Fibroblast of pulmonary artery (primary cell): ENCODE measurements around the gene CTAGE4.
"Not testable (repeated sequence)": the region's sequence is repeated elsewhere in the genome, so short reads cannot be mapped to it uniquely, and the experiment has no call there.

ENCODE experiments used
- DNase-seq: peaks from one replicate; pipeline ENCODE4 v3.0.0-alpha.2; 2010; ENCODE audit warnings: low read depth
- H3K4me3 ChIP-seq: replicated peaks from 2 replicates; pipeline ENCODE4 v1.5.1; 2011; ENCODE audit warnings: low read depth, mild to moderate bottlenecking, control low read depth, low read length, moderate library complexity
- TF ChIP-seq, protein P1 (sequence below): IDR thresholded peaks from 2 replicates; pipeline ENCODE4 v1.5.1; 2011; ENCODE audit warnings: mild to moderate bottlenecking, control low read depth, low read length, inconsistent platforms; ENCODE audit errors: missing control alignments

The CTAGE4 gene

DNA sequence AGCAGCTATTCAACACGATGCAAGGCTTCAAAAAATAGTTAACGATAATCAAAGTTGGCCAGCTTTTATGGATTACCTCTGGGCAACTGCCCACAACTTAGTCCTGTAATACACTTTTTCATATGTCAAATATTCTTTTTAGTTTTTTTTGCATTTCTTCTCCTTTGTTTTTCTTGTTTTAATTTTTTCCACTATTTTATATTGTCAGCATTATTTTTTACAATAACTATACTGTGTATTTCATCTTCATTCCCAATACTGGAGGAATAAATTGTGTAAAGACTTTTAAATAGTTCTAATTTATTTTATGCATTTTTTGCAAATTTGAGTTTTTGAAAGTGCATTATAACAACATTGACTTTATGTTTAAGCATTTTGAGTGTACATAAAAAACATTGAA is 18.5 kb upstream of the CTAGE4 start:
- no peak for DNase-seq
- TF ChIP-seq, protein P1, sequence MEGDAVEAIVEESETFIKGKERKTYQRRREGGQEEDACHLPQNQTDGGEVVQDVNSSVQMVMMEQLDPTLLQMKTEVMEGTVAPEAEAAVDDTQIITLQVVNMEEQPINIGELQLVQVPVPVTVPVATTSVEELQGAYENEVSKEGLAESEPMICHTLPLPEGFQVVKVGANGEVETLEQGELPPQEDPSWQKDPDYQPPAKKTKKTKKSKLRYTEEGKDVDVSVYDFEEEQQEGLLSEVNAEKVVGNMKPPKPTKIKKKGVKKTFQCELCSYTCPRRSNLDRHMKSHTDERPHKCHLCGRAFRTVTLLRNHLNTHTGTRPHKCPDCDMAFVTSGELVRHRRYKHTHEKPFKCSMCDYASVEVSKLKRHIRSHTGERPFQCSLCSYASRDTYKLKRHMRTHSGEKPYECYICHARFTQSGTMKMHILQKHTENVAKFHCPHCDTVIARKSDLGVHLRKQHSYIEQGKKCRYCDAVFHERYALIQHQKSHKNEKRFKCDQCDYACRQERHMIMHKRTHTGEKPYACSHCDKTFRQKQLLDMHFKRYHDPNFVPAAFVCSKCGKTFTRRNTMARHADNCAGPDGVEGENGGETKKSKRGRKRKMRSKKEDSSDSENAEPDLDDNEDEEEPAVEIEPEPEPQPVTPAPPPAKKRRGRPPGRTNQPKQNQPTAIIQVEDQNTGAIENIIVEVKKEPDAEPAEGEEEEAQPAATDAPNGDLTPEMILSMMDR: no peak
- H3K4me3 ChIP-seq: no peak overlapping the region

DNA sequence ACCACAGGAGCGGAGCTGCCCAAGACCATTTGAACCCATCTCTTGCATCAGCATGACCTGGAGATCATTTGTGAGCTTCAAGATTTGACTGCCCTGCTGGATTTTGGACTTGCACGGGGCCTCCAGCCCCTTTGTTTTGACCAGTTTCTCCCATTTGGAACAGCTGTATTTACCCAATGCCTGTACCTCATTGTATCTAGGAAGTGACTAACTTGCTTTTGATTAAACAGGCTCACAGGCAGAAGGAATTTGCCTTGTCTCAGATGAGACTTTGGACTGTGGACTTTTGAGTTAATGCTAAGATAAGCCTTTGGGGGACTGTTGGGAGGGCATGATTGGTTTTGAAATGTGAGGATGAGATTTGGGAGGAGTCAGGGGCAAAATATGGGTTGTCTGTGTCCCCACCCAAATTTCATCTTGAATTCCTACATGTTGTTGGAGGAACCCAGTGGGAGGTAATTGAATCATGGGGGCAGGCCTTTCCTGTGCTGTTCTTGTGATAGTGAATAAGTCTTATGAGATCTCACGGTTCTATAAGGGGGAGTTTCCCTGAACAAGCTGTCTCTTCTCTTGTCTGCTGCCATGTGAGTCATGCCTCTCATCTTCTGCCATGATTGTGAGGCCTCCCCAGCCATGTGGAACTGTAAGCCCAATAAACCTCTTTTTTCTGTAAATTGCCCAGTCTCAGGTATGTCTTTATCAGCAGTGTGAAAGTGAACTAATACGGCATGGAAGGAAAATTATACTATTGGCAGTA is 11.5 kb upstream of the CTAGE4 start:
- DNase-seq: peak; percentile 56
- not testable (repeated sequence) for H3K4me3 ChIP-seq

DNA sequence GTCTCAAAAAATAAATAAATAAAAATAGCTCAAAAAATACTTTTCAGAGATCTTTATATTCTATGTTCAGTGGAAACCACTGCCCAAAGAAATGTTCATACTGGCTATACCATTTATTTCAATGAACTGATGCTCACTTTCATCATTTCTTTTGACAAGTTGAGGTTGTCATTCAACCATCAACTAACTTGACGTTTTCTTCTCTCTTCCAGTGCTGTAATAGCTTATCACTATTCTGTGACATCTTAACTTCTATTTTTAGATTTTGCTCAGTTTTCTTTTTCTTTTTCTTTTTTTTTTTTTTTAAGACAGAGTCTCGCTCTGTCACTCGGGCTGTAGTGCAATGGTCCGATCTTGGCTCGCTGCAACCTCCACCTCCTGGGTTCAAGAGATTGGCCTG is 8.7 kb upstream of the CTAGE4 start:
- H3K4me3 ChIP-seq: no peak overlapping the region

DNA sequence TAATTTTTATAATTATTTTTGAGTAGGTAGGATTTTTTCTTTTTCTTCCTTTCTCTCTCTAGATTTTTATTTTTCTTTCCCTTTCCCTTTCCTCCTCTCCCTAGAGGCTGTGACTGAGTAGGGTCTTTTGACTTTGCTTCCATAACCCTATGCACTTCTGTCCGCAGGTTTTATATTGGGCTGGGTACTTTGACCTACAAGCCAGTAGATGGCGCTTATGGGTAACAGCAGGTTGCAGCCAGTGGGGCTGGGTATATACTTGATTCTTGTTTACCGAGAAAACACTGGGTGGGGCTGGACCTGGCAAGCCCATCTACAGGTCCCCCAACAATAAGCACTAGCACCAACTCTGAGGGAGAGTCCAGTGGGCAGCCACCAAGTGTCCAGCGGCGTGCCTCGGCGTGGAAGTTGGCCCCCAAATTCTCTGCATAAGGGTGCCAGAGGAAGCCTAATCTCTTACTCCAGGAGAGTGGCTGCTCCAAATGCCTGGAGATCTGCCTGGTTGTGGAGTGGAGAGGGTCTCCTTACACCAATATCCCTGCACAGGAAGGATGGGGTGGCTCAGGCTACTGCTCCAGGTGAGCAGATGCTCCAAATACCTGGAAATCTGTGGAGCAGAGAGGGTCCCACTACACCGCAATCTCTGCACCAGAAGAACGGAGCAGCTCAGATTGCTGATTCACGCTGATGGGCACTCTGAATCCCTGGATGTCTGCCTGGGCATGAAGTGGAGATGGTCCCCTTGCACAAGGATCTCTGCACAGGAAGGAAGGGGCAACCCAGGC is 4.7 kb upstream of the CTAGE4 start:
- TF ChIP-seq, protein P1: peak; percentile 42
- H3K4me3 ChIP-seq: not testable (repeated sequence)
- DNase-seq: peak; percentile 56

More for the DNA sequence above, 8.7 kb upstream of the CTAGE4 start:
- TF ChIP-seq, protein P1: no peak
- no peak for DNase-seq

DNA sequence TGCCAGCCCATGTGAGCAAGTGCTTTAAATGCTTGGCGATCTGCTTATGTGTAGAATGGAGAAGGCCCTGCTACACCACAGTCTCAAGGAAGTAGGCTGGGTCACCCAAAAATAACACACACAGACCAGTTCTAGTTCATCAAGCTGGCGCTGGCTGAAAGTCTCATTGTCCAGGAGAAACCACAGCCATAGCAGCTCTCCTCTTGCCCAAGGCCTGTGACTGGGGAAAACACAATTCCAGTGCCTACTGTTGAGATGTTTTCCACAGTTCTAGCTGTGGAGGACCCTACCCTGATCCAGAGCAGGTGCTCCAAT is 4.1 kb upstream of the CTAGE4 start:
- not testable (repeated sequence) for DNase-seq, H3K4me3 ChIP-seq

DNA sequence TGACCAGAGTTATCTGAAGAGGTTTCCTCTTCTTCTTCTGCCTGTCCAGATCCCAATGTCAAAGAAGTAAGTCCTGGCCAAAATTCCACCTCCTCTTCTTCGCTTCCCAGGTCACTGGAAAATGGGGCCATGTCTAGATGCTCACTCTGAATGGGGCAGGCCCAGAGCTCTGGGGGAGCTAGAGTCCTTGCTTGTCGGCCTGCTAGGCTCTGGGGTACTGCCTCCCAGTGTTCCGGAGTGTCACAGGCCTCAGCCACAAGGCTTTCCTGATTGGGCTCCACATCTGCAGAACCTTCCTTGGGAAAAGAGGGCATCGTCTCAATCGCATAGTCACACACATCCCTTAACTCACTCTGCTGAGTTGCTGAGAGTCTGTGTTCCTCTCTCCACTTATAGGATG is 4.6 kb downstream of the CTAGE4 start:
- not testable (repeated sequence) for DNase-seq, H3K4me3 ChIP-seq

DNA sequence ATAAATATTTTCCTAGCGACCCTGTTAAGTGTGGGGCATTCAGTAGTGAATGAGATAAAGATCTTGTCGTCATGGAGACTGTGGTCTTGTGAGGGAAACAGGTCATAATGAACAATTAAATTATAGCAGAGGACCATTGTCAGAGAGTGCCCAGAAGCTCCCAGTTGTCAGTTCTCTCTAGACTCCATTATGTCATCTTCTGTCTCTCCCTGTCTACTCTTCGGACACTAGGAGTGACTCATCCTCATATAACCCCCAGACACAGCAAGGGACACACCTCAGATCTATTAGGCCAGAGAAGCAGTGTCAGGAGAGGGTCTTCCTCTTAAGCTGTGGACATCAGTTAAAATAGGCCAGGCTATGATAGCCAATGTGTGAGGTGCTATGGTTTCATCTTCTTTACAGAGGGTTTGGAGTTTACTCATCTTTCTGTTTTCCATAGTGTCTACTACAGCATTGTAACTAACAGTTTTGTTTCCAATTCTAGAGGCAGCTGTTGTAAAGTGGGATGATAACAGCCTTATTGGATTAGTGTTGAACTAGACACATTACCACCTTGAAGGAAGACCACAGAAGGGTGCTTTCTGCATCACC is 5.4 kb downstream of the CTAGE4 start:
- DNase-seq: not testable (repeated sequence)

DNA sequence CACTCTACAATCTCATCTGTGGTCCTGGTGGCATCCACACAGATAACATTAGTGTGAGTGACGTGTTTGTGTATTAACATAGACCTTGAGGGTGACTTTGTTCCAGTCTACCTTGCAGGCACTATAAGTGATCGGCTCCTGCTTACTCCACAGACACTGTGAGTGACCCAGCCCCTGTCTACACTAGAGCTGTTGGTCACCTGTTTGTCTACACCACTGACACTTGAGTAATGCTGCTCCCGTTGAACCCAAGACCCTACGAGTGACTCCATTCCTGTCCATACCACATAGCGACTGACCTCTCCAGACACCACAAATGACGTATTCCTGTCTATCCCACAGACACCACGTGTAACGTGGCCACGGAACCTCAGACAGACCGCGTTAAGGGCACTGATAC is 10.5 kb downstream of the CTAGE4 start:
- DNase-seq, H3K4me3 ChIP-seq: not testable (repeated sequence)

More for the DNA sequence above, 5.4 kb downstream of the CTAGE4 start:
- H3K4me3 ChIP-seq: not testable (repeated sequence)

DNA sequence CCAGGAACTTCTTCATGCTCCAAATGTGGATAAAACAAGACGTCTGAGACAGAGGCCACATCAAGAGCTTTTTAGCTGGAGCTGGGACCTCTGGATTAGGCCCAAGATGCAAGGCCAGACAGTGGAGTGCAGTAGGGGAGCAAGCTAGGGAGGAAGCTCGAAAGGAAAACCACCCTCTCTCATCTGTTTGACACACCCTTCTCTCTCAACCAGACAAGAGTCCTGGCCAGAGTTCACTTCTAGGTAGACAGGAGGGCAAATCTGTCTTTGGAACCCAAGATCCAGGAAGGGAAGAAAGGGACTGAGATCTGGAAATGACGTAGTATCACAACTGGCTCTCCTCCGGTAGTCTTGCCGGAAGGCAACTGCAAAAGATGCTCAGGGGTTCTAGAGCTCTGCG is 11.2 kb downstream of the CTAGE4 start:
- DNase-seq, H3K4me3 ChIP-seq: not testable (repeated sequence)

DNA sequence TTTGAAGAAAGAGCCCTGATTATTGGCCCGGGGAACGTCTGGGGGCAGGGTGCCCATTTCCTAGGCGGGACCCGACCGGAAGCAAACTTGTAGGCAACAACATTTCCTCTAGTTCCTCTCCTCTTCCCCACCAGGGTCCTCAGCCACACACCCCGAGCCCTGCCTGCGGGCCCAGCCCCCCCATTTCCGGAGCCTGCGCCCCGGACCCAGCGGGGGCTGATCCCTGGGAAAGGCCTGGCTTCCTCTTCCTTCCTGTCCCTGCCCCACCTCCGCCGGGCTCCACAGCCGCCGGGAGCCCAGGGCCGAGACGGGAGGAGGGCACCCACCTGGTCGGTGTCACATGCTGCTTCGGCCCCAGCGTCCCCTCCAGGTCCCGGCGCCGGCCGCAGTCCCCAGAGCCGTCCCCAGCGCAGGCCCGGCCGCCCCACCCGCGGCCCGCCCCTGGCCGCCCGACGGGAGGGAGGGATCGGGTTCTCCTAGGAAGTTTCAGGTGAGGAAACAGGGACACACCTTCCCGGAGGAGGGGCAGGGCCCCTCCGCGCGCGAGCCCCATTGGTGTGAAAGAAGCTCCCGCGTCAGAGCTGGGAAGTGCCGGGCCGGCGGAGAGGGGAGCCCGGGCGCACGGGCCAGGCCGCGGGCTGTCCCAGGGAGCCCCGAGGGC is 12.1 kb downstream of the CTAGE4 start, which contains the start of gene ARHGEF35:
ARHGEF35 (minus strand) TSS at position 622 of the 661 bp plus-strand sequence. CDS start 7,450 bp downstream, outside the sequence.
- not testable (repeated sequence) for DNase-seq, H3K4me3 ChIP-seq

DNA sequence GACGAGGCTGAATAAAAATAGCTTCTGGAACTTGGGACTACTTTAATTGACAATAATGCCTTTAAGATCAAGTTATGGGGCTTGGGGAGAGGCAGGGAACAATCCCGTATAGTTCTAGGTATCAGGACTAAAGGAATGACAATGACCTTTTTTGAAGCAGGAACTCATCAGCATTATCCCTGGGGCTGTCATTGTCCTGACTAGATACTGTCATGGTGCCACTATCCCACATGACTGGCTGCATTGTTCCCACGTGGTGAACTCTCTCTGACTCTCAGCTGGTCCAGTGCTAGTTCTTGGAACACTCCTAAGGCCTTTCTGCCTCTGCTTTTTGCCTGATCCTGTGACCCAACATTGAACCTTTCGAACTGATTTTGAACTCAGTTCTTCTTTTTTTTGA is 15.7 kb downstream of the CTAGE4 start:
- not testable (repeated sequence) for H3K4me3 ChIP-seq, DNase-seq

DNA sequence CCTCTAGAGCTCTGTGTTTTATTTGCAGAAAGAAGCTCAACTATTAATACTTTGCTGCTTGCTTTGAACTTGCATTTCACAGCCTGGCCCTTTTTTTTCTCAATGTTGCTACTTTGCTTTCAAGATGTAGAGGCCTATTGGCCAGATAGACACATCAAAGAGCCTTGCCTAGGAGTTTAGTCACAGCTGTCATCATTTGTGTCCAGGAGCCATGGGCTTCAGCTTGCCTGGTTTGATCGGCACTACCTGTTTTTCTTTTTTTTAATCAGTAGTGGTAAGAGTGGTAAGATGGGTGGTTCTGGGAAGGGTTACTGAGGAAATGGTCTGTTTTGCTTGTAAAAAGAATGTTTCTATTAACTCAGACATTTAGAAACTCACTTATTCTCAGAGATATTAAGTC is 18.7 kb downstream of the CTAGE4 start:
- DNase-seq, H3K4me3 ChIP-seq: not testable (repeated sequence)

DNA sequence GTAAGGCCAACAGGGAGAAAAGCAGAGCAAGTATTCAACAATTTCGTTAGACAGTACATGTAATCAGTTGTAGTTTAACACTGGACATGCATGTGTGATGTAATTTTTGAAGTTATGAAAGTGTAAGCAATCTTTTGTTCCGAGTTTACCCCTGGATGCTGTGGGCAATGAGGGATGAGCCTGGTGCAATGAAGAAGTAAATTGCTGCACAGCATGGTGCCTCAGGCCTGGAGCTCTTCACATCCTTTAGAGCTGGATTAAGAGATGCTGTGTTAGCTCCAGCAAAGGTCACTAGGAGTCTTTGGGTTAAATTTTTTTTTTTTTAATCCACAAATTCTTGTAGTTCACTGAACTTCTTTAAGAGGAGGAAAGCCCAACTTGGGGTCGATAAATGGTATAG is 19.8 kb downstream of the CTAGE4 start:
- H3K4me3 ChIP-seq, DNase-seq: not testable (repeated sequence)

DNA sequence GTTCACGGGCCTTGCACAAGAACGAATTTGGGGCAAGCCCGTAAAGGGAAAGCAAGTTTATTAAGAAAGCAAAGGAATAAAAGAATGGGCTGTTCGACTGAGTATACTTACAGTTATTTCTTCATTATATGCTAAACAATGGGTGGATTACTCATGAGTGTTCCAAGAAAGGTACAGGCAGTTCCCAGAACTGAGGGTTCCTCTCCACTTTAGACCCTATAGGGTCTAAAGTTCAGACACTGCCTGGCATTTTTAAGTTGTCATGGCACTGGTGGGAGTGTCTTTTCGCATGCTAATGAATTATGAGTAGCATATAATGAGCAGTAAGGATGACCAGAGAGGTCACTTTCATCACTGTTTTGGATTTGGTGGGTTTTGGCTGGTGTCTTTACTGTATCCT is 22.0 kb downstream of the CTAGE4 start:
- DNase-seq, H3K4me3 ChIP-seq: not testable (repeated sequence)

DNA sequence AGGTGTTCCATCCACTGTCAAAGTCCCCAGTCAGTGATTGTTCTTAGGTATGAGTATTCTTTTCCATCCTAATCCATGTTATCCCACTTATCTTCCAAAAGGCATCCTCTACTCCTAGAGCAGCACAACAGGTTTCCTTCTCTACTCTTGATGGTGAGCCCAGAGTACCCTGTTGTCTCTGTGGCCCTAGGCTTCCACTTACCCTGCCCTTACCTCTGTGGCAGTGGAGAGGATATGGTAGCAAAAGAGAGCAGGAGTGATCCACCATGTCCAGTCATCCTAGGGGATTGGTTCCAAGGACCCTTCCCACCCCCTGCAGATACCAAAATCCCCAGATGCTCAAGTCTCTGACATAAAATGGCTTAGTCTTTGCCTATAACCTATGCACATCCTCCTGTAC is 33.9 kb downstream of the CTAGE4 start:
- not testable (repeated sequence) for DNase-seq, H3K4me3 ChIP-seq
